ENCODE results near the gene MPZL3. TPM values are rescaled to one million over a fixed set of nuclear protein-coding genes. Genes with fewer than 3 reads are reported as not detected.
A peak's percentile ranks its signal among the peaks of the same experiment; 100 is the strongest.

MPZL3 gene, protein sequence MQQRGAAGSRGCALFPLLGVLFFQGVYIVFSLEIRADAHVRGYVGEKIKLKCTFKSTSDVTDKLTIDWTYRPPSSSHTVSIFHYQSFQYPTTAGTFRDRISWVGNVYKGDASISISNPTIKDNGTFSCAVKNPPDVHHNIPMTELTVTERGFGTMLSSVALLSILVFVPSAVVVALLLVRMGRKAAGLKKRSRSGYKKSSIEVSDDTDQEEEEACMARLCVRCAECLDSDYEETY
- total RNA-seq = 1 to 10 TPM in 4 of 7 donors, under 1 TPM in 3; 0.25 to 7.0 (median 1.0) TPM
- polyA plus RNA-seq = 1 to 10 TPM in 1 of 2 donors, under 1 TPM in 1; 0.52 to 1.2 TPM
- long read RNA-seq, donor 1 = 0 reads
- long read RNA-seq, donor 2 = 0 reads
- long read RNA-seq, donor 3, partial matches to known transcripts = 0 of 4 reads
- long read RNA-seq, donor 3, other reads (novel, unspliced or antisense) = 0 of 4 reads

- no peaks in the 10 kb centered on the region for H3K4me1 ChIP-seq (ENCODE audit: insufficient read depth)
- no peaks in the 10 kb centered on the region for H3K27me3 ChIP-seq
- H3K36me3 ChIP-seq = no peaks in the 10 kb centered on the region
- H3K4me3 ChIP-seq = peak within 1 kb of the TSS; percentile 42
- intact Hi-C loops (cut with DNase I) = no loop called here
- H3K27ac ChIP-seq = no peak within 1 kb of the TSS
- WGBS, 3 donors = 2 to 3% (median 3%) methylated on average over 33 of the region's 33 CpGs
- TF ChIP-seq EP300 (IDR thresholded peaks at IDR 0.05) (no peak), POLR2A (IDR thresholded peaks at IDR 0.05) (no peak), CTCF (IDR thresholded peaks at IDR 0.05) (no peak)
- peak; percentile 43 to 66 (median 57) for DNase-seq
- H3K9me3 ChIP-seq = no peaks in the 10 kb centered on the region
Observed at GRCh38 chr11:118251858-118252652, at the start of gene MPZL3. TSS of gene MPZL3 (minus strand) at chr11:118252365. CDS start at chr11:118252294, 71 bp downstream.

- DNase-seq = no peak
- intact Hi-C loops (cut with DNase I) = no loop called here
Observed at GRCh38 chr11:118301600-118302195, 49.5 kb upstream of the MPZL3 start.

DNA sequence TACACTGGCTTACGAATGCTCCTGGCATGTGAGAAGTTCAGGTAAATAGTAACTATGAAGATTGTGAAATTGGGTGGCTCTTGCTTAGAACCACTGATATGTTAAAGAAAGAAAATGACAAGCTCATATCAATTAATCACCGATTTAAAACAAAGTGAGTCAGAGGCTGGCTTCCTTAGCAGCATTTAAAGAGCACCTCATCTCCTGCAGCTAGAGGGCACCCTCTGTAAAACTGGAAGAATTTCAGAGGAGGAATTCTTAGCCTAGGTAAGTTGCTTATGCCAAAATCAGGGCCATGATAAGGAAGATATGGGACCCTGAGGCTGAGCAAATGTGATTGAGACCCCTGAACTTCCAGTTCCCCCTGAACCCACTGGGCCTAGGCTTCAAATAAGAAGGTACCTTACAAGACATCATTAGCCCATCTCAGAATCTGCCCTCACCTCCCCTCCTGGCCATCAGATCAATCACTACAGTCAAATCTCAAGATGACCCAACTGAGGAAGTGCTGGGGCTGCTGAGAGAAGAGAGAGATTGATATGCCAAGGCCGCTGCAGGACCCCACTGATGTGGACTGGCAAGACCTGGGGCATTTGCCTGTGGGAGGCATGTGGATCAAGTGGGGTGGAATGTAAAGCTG lies 43.8 kb upstream of the MPZL3 start:
- no peak for TF ChIP-seq EP300 (IDR thresholded peaks at IDR 0.05)
- TF ChIP-seq CTCF (IDR thresholded peaks at IDR 0.05) = no peak
- no peak for TF ChIP-seq POLR2A (IDR thresholded peaks at IDR 0.05)
- H3K4me1 ChIP-seq (ENCODE audit: insufficient read depth) = no peaks in the 10 kb centered on the region
- WGBS, 3 donors = 58 to 69% (median 61%) methylated on average over 3 of the region's 3 CpGs
- intact Hi-C loops (cut with DNase I) = no loop called here
- no peak overlapping the region for H3K27ac ChIP-seq
- no peaks in the 10 kb centered on the region for H3K36me3 ChIP-seq
- DNase-seq = no peak
- no peak overlapping the region for H3K4me3 ChIP-seq
- no peaks in the 10 kb centered on the region for H3K27me3 ChIP-seq
- H3K9me3 ChIP-seq = no peaks in the 10 kb centered on the region

More at GRCh38 chr11:118301600-118302195, 49.5 kb upstream of the MPZL3 start:
- Histone ChIP-seq H3K9me3 (no peaks in the 10 kb centered on the region), H3K27ac (no peak overlapping the region), H3K4me1 (ENCODE audit: insufficient read depth) (no peaks in the 10 kb centered on the region), H3K36me3 (no peaks in the 10 kb centered on the region), H3K4me3 (no peak overlapping the region), H3K27me3 (no peaks in the 10 kb centered on the region)
- 61 to 66% (median 61%) methylated on average over 8 of the region's 8 CpGs for WGBS, 3 donors
- TF ChIP-seq CTCF (IDR thresholded peaks at IDR 0.05) = no peak
- no peak for TF ChIP-seq POLR2A (IDR thresholded peaks at IDR 0.05)
- TF ChIP-seq EP300 (IDR thresholded peaks at IDR 0.05) = no peak

DNA sequence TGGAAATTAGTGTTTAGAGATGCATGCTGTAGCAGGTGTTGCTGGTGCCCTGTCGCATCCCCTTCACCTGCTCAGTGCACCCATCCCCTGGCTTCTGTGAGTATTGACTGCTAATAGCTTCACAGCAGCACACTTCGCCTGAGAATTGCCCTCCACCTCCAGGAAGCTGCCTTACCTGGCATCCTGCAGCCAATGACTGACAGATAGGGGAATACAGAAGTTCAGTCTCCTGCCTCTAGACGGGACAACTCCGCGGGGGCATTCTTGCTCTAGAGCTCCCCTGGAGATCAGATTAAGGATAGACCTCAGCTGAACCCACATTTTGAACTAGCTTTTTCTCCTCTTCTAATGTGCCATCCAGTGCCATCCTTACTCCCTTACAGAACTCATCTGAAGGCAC lies 43.0 kb upstream of the MPZL3 start:
- H3K9me3 ChIP-seq = no peaks in the 10 kb centered on the region
- no peaks in the 10 kb centered on the region for H3K4me1 ChIP-seq (ENCODE audit: insufficient read depth)
- H3K4me3 ChIP-seq = no peak overlapping the region
- H3K27ac ChIP-seq = no peak overlapping the region
- no peaks in the 10 kb centered on the region for H3K27me3 ChIP-seq
- 62 to 63% (median 63%) methylated on average over 5 of the region's 5 CpGs for WGBS, 3 donors
- no peaks in the 10 kb centered on the region for H3K36me3 ChIP-seq
- no peak for TF ChIP-seq EP300 (IDR thresholded peaks at IDR 0.05)
- TF ChIP-seq POLR2A (IDR thresholded peaks at IDR 0.05) = no peak
- no peak for TF ChIP-seq CTCF (IDR thresholded peaks at IDR 0.05)
- no peak for DNase-seq
- intact Hi-C loops (cut with DNase I) = no loop called here
